COLO668 (cell line): ENCODE data around the gene LMX1A.

Source experiments
- DNase-seq: peaks from one replicate; lab custom pipeline; 2025; ENCODE audit not compliant: unreplicated experiment; lab: John Stamatoyannopoulos, UW

The LMX1A gene

DNA sequence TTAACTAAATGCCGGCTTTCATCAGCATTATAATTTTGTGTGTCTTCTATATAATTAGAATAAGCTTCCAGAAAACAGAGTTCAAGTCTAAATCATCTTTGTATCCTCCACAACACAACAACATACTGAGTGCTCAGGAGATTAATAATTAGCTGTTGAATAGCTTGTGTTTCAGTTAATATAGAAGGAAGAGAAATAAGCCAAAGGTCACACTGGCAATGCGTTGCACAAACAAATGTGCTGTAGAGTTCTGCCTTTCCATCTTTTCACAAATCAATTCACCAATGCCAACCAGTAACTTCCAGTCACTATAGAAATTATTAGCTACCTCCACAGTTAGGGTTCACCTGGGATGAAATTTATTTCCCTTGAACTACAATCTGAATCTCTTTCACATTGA is 132.0 kb downstream of the LMX1A start:
- DNase-seq: no peak

DNA sequence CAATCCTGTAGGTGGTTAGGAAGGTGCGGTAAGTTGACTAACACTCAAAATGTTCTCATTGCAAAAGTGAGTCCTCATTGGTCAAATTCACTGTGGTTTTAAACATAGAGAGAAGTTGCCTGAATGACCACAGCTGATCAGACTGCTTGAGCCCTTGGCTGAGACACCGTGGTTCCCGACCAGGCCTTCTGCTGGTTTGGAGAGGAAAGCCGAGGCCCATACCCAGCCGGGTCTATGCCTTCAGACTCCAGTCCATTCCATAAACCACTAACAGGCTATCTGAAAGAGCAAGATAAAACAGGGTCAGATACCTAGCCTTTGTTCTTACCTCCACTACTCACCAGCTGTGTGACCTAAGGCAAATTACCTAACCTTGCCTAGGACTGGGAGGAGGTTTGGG is 133.9 kb downstream of the LMX1A start:
- DNase-seq: no peak

DNA sequence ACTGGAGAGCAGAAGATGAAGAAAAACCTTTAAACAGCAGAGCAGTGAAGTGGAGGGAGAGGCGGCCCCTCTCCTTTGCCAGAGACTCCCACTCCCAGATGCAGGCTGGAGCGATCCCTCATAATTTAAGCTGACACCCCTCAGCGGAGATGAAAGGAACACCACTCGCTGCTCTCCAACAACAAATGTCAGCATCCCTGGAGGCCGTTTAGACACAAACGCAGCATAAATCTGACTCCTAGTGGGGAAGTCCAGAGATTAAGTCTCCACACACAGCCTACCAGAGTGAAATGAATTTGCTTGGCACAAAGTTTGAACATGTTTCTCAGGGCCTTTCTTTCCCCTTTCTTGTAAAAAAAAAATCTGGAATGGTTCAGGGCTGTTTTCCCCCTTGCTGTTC is 137.8 kb downstream of the LMX1A start:
- DNase-seq: no peak

DNA sequence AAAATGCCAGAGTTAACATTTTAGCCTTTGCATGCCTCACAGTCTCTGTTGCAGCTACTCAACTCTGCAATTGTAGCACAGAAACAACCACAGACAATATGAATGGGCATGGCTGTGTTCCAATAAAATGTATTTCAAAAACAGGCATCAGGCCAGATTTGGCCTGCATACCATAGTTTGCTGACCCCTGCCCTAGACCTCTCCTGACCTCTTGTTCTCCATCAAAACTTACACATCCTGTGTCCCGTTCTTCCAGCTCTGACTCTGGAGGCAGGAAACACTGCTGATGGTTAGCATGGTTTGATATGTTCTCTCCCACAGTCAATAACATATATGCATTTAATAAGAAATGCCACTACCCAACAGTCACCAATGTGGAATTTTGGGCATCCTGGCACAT is 138.6 kb downstream of the LMX1A start:
- no peak for DNase-seq

DNA sequence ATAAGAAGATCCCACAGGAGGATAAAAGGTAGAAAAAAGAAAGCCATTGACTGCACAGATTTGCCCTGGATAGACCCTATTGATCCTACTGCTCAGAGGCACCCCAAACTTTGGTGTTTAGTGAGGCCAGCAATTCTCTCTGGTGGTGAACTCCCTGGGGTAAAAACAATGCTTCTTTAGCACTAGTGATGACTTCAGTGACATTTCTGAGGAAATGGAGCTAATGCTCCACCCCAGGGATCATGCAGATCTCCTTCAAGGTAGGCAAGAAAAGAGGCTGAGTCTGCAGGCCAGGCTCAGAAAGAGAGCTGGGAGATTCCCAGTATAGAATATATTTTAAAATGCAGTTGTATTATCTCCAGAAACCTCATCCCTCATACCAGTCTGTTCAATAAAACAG is 140.3 kb downstream of the LMX1A start:
- no peak for DNase-seq

DNA sequence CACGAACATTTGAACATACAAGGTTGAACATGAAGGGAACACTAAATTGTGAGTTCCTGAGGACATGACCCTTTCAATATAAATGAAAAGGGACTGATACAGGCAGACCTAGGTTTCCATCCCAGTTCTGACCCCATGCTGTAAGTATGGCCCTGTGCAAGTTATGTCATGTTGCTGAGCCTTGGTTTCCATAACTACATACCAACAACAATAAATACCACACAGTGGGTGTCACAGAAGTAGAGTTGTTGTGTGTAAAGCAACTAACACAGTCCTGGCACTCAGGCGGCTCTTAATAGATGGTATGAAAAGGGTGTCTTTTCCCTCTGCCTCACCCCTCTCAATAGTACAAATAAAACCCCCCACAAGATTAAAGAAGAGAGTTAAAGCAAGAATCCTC is 140.8 kb downstream of the LMX1A start:
- no peak for DNase-seq

DNA sequence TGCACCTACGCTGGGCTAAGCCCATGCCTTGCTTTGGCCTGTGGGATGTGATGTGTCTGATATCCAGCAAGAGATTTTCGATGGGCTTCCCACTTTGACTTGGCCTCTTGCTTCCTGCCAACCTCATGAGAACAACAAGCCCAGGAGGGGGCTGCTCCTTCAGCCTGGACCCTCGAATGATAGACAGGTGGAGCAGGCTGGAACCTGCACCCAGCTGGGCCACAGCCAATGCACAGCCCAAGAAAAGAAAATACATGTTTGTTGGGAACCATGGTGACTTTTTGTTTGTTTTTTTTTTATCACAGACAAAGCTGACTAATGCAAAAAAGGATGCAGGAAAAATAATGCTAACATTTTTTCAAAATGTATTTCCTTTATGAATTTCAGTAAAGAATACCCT is 144.3 kb downstream of the LMX1A start:
- no peak for DNase-seq

DNA sequence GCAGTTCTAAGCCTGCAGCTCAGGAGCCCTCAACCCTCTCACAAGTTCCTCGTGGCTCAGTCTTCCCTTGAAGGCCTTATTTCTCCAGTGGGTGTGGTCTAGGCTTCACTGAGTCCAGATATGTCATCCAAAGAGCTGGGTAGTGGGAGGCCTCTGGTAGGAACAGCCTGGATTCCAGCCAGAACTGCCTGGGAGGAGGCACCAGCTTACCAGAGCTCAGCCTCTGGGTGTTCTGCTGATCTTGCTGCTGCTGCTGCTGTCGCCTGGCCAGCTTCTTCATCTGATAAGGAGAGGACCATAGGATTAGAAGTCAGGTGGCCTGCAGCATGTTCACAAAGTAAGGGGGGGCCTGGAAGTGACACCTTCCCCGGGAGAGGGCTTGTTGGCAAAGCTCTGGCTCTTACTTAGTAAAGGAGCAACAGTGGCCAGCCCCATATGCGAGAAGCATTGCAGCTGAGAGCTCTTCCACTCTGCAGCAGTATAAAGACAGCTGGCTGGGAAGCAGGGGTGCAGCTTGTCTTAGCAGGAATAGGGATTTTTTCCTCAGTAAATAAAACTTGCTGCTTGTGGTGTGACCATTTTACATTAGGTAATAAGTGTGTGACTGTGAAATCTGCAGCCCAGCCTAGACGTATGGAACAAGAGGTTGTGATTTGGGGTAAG is 148.5 kb downstream of the LMX1A start:
- no peak for DNase-seq

DNA sequence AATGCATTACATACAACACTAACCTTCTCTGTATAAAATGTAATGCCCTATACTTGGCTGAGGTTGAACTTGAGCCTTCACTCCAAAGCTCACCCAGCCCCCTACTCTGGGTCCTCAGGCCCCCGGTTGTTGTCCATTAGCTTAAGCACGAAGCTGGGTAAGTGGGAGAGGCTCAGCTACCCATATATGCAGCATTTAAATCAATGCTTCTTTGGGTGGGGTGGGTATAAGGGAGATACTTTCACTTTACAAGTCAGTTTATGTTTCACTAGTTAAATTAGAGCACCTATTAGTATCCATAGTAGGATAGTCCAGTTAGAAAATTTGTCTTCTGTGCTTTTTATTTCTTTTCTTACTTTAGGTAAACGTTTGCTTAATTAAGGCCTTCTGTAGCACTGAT is 151.4 kb downstream of the LMX1A start:
- DNase-seq: no peak

DNA sequence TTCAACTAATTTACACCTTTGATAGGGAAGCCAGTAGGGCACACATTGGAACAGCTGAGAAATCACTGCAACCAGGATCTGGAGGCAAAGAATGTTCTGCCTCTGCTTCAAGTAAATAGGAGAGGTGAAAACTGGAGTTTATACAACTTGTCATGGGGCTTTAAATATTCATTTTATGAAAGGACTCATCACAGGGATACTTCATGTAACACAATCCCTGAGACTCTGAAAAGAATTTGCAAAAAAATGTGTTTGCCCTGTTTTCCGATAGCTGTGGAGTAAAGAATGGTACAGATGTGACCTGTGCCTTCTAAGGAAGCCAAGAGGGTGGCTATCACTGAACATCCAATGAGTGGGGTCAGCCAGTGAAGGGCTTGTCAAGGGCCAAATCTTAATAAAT is 152.0 kb downstream of the LMX1A start:
- DNase-seq: no peak

DNA sequence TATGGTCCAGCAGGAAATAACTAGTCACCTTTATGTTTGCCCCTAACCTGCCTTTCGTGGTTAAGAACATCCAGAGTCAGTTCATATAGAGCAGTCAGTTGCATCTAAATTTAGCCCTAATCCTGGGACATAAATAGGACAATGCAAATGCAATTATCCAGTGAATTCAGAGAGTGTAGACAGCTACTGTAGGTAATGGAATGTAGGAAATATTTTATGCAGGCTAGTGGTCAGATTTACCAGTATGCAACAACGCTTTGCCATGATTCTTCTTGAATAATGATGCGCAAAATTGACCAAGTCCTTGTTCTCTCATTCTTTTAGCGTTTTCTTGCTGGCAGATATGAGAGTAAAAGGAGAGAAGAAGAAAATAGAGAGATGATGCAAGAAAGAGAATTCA is 165.4 kb downstream of the LMX1A start:
- DNase-seq: no peak

DNA sequence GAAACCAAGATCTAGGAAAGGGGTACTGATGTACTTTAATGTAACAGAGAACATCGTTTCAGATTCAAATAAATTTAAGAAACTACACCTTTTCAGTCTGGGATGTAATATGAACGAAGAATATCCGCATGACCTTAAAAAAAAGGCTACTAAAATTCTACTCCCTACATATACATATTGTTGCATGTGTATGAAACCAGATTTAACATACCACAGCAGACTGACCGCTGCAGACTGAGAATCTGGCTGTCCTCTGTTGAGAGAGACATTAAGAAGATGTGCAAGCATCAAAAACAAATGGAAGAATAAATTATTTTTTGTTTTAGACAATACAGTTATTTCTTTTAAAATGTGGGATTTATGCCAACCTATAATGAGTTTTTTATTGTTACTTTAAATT is 166.6 kb downstream of the LMX1A start:
- no peak for DNase-seq

DNA sequence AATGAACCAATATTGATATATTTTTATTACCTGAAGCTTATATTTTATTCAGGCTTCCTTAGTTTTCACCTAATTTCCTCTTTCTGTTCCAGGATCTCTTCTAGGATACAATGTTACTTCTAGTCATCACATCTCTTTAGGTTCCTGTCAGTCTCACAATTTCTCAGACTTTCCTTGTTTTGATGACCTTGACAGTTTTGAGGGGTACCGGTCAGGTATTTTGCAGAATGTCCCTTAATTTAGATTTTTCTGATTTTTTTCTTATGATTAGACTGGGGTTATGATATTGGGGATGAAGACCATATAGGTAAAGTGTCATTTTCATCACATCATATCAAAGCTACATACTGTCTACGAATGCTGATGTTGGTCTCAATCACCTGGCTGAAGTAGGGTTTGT is 167.5 kb downstream of the LMX1A start:
- DNase-seq: no peak

DNA sequence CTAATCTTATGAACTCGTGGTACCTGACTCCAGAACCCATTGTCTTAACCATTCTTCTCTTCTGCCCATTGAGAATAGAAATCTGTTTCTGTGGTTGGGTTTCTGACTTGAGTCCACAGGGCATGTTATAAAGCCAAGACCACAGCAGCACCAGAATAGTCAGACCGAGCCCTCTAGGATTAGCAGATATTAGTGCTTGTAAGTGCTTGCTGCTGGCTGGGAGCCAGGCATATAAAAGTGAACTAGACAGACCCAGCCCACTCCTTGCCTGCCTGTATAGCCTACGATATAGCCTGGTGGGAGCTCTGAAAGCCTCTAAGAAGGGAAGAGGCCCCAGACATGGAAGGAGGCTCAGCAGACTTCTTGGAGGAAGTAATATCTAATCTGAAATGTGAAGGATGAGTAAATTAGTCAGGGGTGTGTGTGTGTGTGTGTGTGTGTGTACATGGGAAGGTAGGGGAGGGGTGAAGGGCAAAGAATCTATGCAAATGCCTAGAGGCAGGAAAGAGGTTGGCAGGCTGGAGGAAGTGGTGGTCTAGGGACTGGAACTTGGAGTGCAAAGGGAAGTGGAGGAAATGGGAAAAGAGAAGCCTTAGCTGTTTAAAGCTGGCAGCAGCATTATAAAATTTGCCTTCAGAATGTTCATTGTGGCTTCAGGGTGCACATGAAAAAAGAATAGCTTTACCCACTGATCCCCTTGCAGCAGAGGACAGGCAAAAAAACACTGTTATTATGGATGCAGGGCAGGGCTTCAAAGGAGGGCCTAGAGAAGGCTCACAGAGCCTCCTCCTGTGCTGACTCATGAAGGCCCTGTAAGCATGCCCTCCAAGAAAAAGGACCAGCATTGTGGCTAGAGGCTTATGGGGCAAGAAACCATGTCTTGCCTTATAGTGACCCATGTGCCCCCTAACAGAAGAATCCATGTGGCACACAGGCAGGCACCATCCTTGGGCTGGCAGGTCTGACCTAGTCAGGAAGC is 169.2 kb downstream of the LMX1A start:
- no peak for DNase-seq

DNA sequence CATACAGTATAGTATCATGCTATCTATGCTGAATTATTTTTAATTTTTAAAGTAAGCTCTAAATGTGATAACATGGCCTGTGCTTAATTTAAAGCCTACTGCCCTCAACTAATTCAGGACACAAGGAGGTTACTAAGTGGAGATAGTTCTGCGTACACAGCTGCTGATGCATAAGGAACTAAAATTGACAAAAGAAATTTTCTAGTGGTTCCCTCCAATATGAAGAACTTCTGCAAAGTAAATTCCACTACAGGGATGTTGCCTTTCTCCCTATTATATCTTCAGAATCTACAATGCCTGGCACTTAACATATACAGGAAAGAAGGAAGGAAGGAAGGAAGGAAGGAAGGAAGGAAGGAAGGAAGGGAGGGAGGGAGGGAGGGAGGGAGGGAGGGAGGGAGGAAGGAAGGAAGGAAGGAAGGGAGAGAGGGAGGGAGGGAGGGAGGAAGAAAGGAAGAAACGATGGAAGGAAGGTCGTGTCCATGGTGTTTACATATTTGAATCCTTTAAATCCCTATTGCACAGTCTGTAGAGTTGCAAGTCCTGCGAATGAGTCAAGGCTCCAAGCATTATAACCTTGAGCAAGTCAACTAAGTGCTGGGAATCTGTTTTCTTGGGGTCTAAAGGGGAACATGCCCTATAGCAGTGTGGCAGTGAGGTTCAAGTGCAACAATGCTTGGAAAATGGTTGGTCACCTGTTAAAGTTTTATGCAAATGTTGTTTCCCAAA is 171.2 kb downstream of the LMX1A start:
- DNase-seq: no peak

DNA sequence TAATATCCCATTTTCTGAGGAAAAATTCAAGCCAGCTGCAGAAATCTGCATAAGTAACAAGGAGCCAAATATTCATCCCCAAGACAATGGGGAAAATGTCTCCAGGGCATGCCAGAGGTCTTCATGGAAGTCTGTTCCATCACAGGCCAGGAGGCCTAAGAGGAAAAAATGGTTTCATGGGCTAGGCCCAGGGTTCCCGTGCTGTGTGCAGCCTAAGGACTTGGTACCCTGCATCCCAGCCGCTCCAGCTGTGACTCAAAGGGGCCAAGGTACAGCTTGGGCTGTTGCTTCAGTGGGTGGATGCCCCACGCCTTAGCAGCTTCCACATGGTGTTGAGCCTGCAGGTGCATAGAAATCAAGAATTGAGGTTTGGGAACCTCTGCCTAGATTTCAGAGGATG is 173.5 kb downstream of the LMX1A start:
- DNase-seq: no peak

DNA sequence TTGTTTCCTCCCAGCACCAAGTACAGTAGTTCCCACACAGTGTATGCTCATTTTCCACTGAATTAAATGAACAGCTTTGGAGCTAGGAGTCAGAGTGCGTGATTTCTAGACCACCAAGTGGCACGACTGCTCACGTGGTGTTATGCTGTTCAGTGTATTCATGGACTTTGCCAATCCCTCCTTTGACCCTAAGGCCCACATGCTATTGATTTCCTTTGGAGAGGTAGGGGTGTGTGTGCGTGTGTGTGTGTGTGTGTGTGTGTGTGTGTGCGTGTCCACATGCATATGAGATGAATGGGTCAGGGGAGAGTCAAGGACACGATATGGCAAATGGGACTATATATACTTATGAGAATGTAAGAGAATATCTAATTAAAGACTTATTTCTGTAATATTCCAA is 177.2 kb downstream of the LMX1A start:
- DNase-seq: no peak

DNA sequence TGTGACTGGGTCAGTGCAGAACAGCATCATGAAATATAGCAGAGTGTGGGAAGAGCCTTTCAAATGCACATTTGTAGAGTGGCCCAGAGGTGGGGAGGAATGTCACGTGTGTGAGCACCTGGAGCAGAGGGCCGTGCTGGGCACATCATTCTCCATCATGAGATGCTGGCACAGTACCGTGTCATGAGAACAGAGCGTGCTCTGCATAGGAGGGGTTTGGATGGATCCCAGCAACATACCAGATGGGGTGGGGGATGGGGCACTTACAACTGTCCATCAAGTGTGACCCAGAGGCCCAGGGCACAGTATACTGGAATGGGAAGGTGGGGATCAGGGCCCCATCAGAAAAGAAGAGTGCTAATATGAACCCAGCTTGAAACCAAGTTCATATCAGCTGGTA is 182.0 kb downstream of the LMX1A start:
- DNase-seq: no peak

DNA sequence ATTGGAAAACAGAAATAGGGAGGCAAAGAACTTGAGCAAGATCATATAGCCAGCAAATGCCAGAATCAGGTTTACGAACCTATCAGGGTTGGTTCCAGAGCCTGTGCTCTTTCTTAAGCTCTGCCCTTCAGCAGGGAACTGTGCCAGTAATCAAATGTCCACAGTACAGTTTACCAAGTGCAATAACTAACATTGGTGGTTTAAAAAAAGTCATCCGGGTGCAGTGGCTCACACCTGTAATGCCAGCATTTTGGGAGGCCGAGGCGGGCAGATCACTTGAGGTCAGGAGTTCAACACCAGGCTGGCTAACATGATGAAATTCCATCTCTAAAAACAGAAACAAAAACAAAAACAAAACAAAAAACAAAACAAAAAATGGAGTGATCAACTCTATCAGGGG is 182.7 kb downstream of the LMX1A start:
- no peak for DNase-seq

DNA sequence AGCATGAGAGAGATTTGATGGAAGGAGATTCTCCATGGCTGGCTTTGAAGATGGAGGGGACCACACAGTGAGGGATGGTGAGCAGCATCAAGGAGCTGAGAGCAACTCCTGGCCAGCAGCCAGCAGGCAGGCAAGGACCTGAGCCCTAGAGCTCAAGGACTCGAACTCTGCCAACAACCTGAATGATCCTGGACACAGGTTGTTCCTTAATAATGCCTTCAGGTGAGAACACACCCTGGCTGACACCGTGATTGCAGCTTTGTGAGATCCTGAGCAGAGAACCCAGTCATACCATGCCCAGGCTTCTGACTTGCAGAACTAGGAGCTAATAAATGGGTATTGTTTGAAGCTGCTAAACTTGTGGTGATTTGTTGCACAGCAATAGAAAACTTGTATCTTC is 183.1 kb downstream of the LMX1A start:
- no peak for DNase-seq

DNA sequence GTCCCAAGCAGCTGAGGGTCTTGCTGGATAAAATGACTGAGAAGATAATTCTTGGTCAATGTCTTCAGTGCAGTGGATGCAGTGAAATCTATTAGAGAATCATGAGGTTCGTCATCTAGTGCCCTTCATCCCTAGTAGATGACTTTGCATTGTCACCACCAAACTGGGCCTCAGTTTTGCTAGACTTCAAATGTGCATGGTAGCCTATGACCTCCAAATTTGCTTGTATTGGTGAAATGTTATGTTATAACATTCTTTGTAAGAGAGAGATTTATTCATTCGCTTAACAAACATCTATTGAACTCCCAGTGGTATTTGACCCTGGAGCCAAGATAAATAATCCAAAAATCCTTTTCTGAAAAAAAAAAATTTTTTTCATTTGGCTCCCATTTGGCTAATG is 183.8 kb downstream of the LMX1A start:
- DNase-seq: no peak

DNA sequence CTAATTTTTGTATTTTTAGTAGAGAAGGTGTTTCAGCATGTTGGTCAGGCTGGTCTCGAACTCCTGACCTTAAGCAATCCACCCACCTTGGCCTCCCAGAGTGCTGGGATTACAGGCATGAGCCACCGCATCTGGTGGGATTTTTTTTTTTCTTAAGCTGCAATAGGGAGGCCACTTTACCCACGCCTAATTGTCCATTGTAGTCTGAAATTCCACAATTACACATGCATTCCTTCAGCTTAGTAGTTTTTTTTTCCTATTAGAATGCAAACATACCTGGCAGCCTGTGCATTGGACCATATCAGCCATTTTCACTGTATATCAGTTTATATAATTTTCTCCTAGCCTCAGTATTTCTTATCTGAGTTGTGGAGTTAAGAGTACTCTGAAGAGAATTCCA is 186.8 kb downstream of the LMX1A start:
- no peak for DNase-seq
